A549 (cell line): ENCODE results near the gene GINS1. TPM values are rescaled to one million over a fixed set of nuclear protein-coding genes. Genes with fewer than 3 reads are reported as not detected.
A peak's percentile ranks its signal among the peaks of the same experiment; 100 is the strongest.

Source experiments
- ATAC-seq, 2 experiments: fragments of 200-7000 bp in 1 of 2; fragments of >200 bp in 1 of 2; cut with Nextera tagmentation in 1 of 2; cut with Tn5 transposase in 1 of 2; 3 replicates each; pipeline versions ENCODE4 v1.8.0 to v1.9.1; 2018 to 2020; ENCODE audit warnings: mild to moderate bottlenecking in 1 of 2, moderate library complexity in 1 of 2
- CTCF ChIA-PET: fragments of 300-600 bp; sonication (Branson Sonifier 250); formaldehyde crosslinking; extraction: SDS; loops from one replicate; lab custom pipeline; 2021; ENCODE audit warnings: antibody characterized with exemption, inconsistent platforms; lab: Yijun Ruan, JAX
- POLR2A ChIA-PET: fragments of 350-600 bp; formaldehyde crosslinking; extraction: SDS; loops from one replicate; lab custom pipeline; 2021; ENCODE audit warnings: antibody characterized with exemption, inconsistent platforms; lab: Yijun Ruan, JAX
- DNase-seq, 2 experiments: peaks; one replicate each; pipeline versions ENCODE4 v3.0.0 to v3.0.0-alpha.2; 2011 to 2016; ENCODE audit warnings: low read depth in 1 of 2, low spot score in 1 of 2
- FAIRE-seq: peaks from 2 replicates; lab custom pipeline; 2011; peaks lifted over from hg19 to GRCh38; lab: Jason Lieb, UNC
- H3K27ac ChIP-seq, 2 experiments: fragments of >200 bp; sonication (Bioruptor Twin); formaldehyde crosslinking; 3 replicates each; pipeline ENCODE4 v1.5.1; 2016 to 2017
- H3K4me1 ChIP-seq: fragments of >200 bp; sonication (Bioruptor Twin); formaldehyde crosslinking; 3 replicates; pipeline ENCODE4 v1.6.1; 2016
- H3K4me2 ChIP-seq: fragments of >200 bp; sonication (Bioruptor Twin); formaldehyde crosslinking; 3 replicates; pipeline ENCODE4 v1.6.1; 2016
- H3K4me3 ChIP-seq: fragments of >200 bp; sonication (Bioruptor Twin); formaldehyde crosslinking; 3 replicates; pipeline ENCODE4 v1.5.1; 2016
- H3K9me3 ChIP-seq: fragments of >200 bp; sonication (Bioruptor Twin); formaldehyde crosslinking; 3 replicates; pipeline ENCODE4 v1.6.1; 2016
- CBX2 ChIP-seq: fragments of 200-600 bp; sonication (generic); IDR thresholded peaks from 2 replicates; pipeline ENCODE4 v1.6.1; 2016; ENCODE audit warnings: low read depth, mild to moderate bottlenecking, borderline replicate concordance
- CEBPB ChIP-seq, 2 experiments: fragments of >200 bp in 1 of 2; sonication (Bioruptor Twin) in 1 of 2; formaldehyde crosslinking in 1 of 2; IDR thresholded peaks; 2 replicates each; pipeline ENCODE4 v1.6.1; 2012 to 2016
- CHD4 ChIP-seq: fragments of 200-600 bp; sonication (generic); IDR thresholded peaks from 2 replicates; pipeline ENCODE4 v1.6.1; 2016; ENCODE audit warnings: antibody characterized with exemption, mild to moderate bottlenecking, borderline replicate concordance
- EHF ChIP-seq: fragments of 250-450 bp; sonication (Bioruptor Pico); IDR thresholded peaks from 2 replicates; pipeline ENCODE4 v1.5.0; 2020; ENCODE audit warnings: mild to moderate bottlenecking
- EHMT2 ChIP-seq: fragments of 200-600 bp; sonication (generic); IDR thresholded peaks from 2 replicates; pipeline ENCODE4 v1.6.1; 2016; ENCODE audit warnings: antibody characterized with exemption, low read depth, mild to moderate bottlenecking, moderate library complexity
- HDAC2 ChIP-seq: fragments of 200-600 bp; sonication (generic); IDR thresholded peaks from 2 replicates; pipeline ENCODE4 v1.6.1; 2016
- HOXB13 ChIP-seq: fragments of 250-450 bp; sonication (Bioruptor Pico); IDR thresholded peaks from 2 replicates; pipeline ENCODE4 v1.5.0; 2020; ENCODE audit warnings: low read depth, mild to moderate bottlenecking, moderate library complexity
- JUN ChIP-seq, 2 experiments: fragments of >200 bp; sonication (Bioruptor Twin); formaldehyde crosslinking; IDR thresholded peaks; 2 replicates in 1 of 2; 3 replicates in 1 of 2; pipeline ENCODE4 v1.6.1; 2016 to 2017
- KDM1A ChIP-seq: fragments of 200-600 bp; sonication (generic); IDR thresholded peaks from 2 replicates; pipeline ENCODE4 v1.6.1; 2016; ENCODE audit warnings: low read depth, mild to moderate bottlenecking
- MAZ ChIP-seq: fragments of 150-350 bp; IDR thresholded peaks from 2 replicates; pipeline ENCODE4 v1.6.1; 2014; ENCODE audit warnings: antibody characterized with exemption, low read depth, low read length, borderline replicate concordance
- NPAS2 ChIP-seq: fragments of 250-450 bp; sonication (Bioruptor Pico); IDR thresholded peaks from 2 replicates; pipeline ENCODE4 v1.8.0; 2022; ENCODE audit warnings: mild to moderate bottlenecking, moderate library complexity, borderline replicate concordance
- RAD21 ChIP-seq, 2 experiments: fragments of >200 bp in 1 of 2; sonication (Bioruptor Twin) in 1 of 2; formaldehyde crosslinking in 1 of 2; IDR thresholded peaks in 1 of 2; conservative IDR thresholded peaks in 1 of 2; 2 replicates in 1 of 2; 3 replicates in 1 of 2; pipeline ENCODE4 v1.6.1; 2012 to 2018; ENCODE audit warnings: inconsistent platforms in 1 of 2
- RNF2 ChIP-seq: fragments of 200-600 bp; sonication (generic); IDR thresholded peaks from 2 replicates; pipeline ENCODE4 v1.6.1; 2016; ENCODE audit warnings: low read depth, mild to moderate bottlenecking, antibody characterized with exemption, moderate library complexity, borderline replicate concordance
- SREBF2 ChIP-seq: fragments of 450-650 bp; IDR thresholded peaks from 2 replicates; pipeline ENCODE4 v1.6.1; 2014; ENCODE audit warnings: mild to moderate bottlenecking, moderate library complexity
- TFCP2L1 ChIP-seq: fragments of 250-450 bp; sonication (Bioruptor Pico); IDR thresholded peaks from 2 replicates; pipeline ENCODE4 v1.5.0; 2021; ENCODE audit warnings: mild to moderate bottlenecking
- TP53 ChIP-seq: fragments of 250-450 bp; sonication (Bioruptor Pico); IDR thresholded peaks from 2 replicates; pipeline ENCODE4 v1.5.0; 2021; ENCODE audit warnings: mild to moderate bottlenecking, moderate library complexity
- ZSCAN20 ChIP-seq: fragments of 250-450 bp; sonication (Bioruptor Pico); IDR thresholded peaks from 2 replicates; pipeline ENCODE4 v1.8.0; 2022; ENCODE audit warnings: mild to moderate bottlenecking, moderate library complexity
- WGBS: methylation state at CpG from one replicate; pipeline ENCODE4 v1.1.6; 2017; ENCODE audit errors: missing lambda C conversion rate; 5-methylcytosine and 5-hydroxymethylcytosine counted together
- polyA plus RNA-seq, 4 experiments: library from polyadenylated mRNA; depleted of rRNA in 3 of 4; stranded (reverse); fragments of >200 nt; fragmentation: RNase III in 1 of 4; extraction: RNeasy Plus Mini Kit Qiagen cat#74134 plus additional on column Dnase treatment in 1 of 4; gene quantifications; 2 replicates in 3 of 4; 3 replicates in 1 of 4; pipeline ENCODE4 v1.2.3, GENCODE V29; 2011 to 2017
- TF ChIP-seq, protein P1 (sequence below): fragments of 150-350 bp; IDR thresholded peaks from 2 replicates; pipeline ENCODE4 v1.6.1; 2014; ENCODE audit warnings: low read depth, mild to moderate bottlenecking, low read length
- TF ChIP-seq, protein P2 (sequence below): IDR thresholded peaks from 2 replicates; pipeline ENCODE4 v1.6.1; 2012
- TF ChIP-seq, protein P3 (sequence below): fragments of 250-450 bp; sonication (Bioruptor Pico); IDR thresholded peaks from 2 replicates; pipeline ENCODE4 v1.5.0; 2020; ENCODE audit warnings: low read depth, mild to moderate bottlenecking, moderate library complexity
- TF ChIP-seq, protein P4 (sequence below): IDR thresholded peaks from 2 replicates; pipeline ENCODE4 v1.6.1; 2012

Gene GINS1
- polyA plus RNA-seq, 2 of the 4 experiments (the other 2 are of a cell fraction), result 34.2 to 46.4 TPM

DNA sequence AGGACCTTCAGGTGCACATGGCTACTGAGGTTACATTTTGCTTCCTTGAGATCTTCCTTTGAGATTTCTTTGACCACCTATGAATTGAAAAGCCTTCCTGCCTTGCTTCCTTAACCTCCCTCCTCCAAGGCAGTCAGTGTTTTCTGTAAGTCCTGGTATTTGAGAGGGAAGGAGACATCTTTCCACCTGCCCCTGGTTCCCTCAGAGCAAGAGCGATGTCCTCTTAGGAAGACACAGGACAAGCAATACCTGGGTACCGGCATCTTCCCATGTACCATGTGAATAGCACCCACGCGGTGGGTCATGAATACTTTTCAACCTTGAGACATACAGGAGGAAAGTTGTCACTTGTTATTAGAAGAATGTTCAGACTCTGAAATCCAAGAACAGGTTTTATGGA lies 37.1 kb downstream of the GINS1 start:
- no peaks in the 10 kb centered on the region for H3K9me3 ChIP-seq
- ChIA-PET CTCF (no interaction called here), POLR2A (interaction anchor here (0.7 kb wide), 1 partner anchor 37 kb away, joined by 4 read pairs; the partner anchor contains the start of gene GINS1)
- no peaks in the 10 kb centered on the region for H3K4me1 ChIP-seq
- no peak overlapping the region for H3K27ac ChIP-seq
- DNase-seq, result no peak
- TF ChIP-seq CEBPB (IDR thresholded peaks at IDR 0.05) (no peak), TFCP2L1 (no peak), KDM1A (no peak), MAZ (no peak), TP53 (no peak), SREBF2 (no peak), EHF (CRISPR knock-in tag) (no peak), RNF2 (no peak), CHD4 (no peak)
- TF ChIP-seq, protein P1, sequence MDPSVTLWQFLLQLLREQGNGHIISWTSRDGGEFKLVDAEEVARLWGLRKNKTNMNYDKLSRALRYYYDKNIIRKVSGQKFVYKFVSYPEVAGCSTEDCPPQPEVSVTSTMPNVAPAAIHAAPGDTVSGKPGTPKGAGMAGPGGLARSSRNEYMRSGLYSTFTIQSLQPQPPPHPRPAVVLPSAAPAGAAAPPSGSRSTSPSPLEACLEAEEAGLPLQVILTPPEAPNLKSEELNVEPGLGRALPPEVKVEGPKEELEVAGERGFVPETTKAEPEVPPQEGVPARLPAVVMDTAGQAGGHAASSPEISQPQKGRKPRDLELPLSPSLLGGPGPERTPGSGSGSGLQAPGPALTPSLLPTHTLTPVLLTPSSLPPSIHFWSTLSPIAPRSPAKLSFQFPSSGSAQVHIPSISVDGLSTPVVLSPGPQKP, result no peak
- TF ChIP-seq, protein P2, sequence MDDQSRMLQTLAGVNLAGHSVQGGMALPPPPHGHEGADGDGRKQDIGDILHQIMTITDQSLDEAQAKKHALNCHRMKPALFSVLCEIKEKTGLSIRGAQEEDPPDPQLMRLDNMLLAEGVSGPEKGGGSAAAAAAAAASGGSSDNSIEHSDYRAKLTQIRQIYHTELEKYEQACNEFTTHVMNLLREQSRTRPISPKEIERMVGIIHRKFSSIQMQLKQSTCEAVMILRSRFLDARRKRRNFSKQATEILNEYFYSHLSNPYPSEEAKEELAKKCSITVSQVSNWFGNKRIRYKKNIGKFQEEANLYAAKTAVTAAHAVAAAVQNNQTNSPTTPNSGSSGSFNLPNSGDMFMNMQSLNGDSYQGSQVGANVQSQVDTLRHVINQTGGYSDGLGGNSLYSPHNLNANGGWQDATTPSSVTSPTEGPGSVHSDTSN, result no peak
- ATAC-seq, result no peak
- H3K4me3 ChIP-seq, result no peak overlapping the region
- H3K4me2 ChIP-seq, result no peak overlapping the region
- FAIRE-seq, result peak; percentile 36
- WGBS, result 98% methylated on average over 4 of the region's 4 CpGs

DNA sequence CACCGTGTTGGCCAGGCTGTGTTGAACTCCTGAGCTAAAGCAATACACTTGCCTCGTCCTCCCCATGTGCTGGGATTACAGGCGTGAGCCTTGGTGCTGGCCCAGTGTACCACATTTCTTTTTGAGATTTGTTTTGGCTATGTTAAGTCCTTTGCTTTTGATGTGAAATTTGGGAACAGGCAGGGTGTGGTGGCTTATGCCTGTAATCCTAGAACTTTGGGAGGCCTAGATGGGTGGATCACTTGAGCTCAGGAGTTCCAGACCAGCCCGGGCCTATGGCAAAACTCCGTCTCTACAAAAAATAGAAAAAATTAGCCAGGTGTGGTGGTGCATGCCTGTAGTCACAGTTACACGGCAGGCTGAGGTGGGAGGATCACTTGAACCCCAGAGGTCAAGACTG lies 40.2 kb downstream of the GINS1 start:
- CTCF ChIA-PET, result interaction anchor here (1.2 kb wide), 1 partner anchor 49 kb away, joined by 4 read pairs; no protein-coding TSS in a partner anchor
- POLR2A ChIA-PET, result no interaction called here
- Histone ChIP-seq H3K4me2 (no peak overlapping the region), H3K9me3 (no peaks in the 10 kb centered on the region), H3K27ac (no peak overlapping the region), H3K4me3 (no peak overlapping the region), H3K4me1 (no peaks in the 10 kb centered on the region)
- FAIRE-seq, result no peak
- ATAC-seq, result no peak
- TF ChIP-seq SREBF2 (no peak), HOXB13 (CRISPR knock-in tag) (no peak), ZSCAN20 (CRISPR knock-in tag) (no peak), RAD21 (conservative IDR thresholded peaks at IDR 0.05 in 1 of 2, IDR thresholded peaks at IDR 0.05 in 1 of 2) (no peak), CBX2 (no peak), TP53 (no peak), EHMT2 (no peak), RNF2 (no peak), JUN (IDR thresholded peaks at IDR 0.05) (no peak; a peak in 1 of 5 replicates), EHF (CRISPR knock-in tag) (no peak), TFCP2L1 (no peak), CHD4 (no peak), HDAC2 (no peak)
- TF ChIP-seq, protein P3, sequence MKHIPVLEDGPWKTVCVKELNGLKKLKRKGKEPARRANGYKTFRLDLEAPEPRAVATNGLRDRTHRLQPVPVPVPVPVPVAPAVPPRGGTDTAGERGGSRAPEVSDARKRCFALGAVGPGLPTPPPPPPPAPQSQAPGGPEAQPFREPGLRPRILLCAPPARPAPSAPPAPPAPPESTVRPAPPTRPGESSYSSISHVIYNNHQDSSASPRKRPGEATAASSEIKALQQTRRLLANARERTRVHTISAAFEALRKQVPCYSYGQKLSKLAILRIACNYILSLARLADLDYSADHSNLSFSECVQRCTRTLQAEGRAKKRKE (CRISPR knock-in tag), result no peak
- 80% methylated on average over 6 of the region's 6 CpGs for WGBS
- DNase-seq, result no peak

DNA sequence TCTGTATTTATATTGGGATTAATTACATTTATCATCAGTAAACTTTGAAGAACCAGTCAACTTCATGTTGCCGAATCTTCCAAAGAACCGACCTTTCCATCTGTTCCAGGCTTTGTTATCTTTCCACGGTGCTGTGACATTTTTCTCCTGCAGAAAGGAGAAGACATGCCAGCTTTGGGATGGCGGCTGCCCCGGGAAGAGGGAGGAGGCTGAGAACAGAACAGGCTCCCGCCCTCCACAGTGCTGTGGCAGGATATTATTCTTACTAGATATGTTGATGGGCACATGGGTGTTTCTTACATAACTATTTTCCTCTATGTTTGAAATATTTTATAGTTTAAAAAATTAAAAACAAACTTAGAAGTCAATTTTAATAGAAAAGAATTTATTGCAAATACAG lies 44.9 kb downstream of the GINS1 start:
- TF ChIP-seq HDAC2 (no peak), NPAS2 (CRISPR knock-in tag) (no peak)
- TF ChIP-seq, protein P4, sequence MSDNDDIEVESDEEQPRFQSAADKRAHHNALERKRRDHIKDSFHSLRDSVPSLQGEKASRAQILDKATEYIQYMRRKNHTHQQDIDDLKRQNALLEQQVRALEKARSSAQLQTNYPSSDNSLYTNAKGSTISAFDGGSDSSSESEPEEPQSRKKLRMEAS, result no peak
- WGBS, result 82% methylated on average over 6 of the region's 6 CpGs
- ChIA-PET CTCF (no interaction called here), POLR2A (no interaction called here)
- FAIRE-seq, result no peak
- no peaks in the 10 kb centered on the region for H3K9me3 ChIP-seq
- no peak overlapping the region for H3K4me3 ChIP-seq
- DNase-seq, result no peak
- H3K4me2 ChIP-seq, result no peak overlapping the region
- no peak for ATAC-seq
- H3K27ac ChIP-seq, result no peak overlapping the region
- peaks cover 6% of the 10 kb centered on the region; the same call in 1 of the 3 replicates for H3K4me1 ChIP-seq
